ENCODE data around the gene PWWP2B. TPM values are rescaled to one million over a fixed set of nuclear protein-coding genes. Genes with fewer than 3 reads are reported as not detected.

PWWP2B gene
- total RNA-seq, 1 donor from 2014 or later, result 7.6 TPM

GRCh38 chr10:132403511-132404168 is 6.6 kb downstream of the PWWP2B start:
- no peak overlapping the region for H3K27ac Mint-ChIP-seq (ENCODE audit: unreplicated experiment)
- peaks cover 5% of the 10 kb centered on the region for H3K4me1 Mint-ChIP-seq (ENCODE audit: unreplicated experiment)
- no peak for TF ChIP-seq CTCF (IDR thresholded peaks at IDR 0.05; ENCODE audit: unreplicated experiment)

GRCh38 chr10:132404169-132404880 is 7.3 kb downstream of the PWWP2B start:
- no peaks in the 10 kb centered on the region for H3K9me3 Mint-ChIP-seq (ENCODE audit: unreplicated experiment)
- H3K27ac Mint-ChIP-seq (ENCODE audit: unreplicated experiment), result no peak overlapping the region
- H3K4me1 Mint-ChIP-seq (ENCODE audit: unreplicated experiment), result peaks cover 5% of the 10 kb centered on the region
- no peak overlapping the region for H3K4me3 Mint-ChIP-seq (ENCODE audit: unreplicated experiment)
- TF ChIP-seq CTCF (IDR thresholded peaks at IDR 0.05; ENCODE audit: unreplicated experiment), result no peak
- no peak for DNase-seq (ENCODE audit: low spot score)
- peaks cover 12% of the 10 kb centered on the region for H3K27me3 Mint-ChIP-seq (ENCODE audit: unreplicated experiment)
- H3K36me3 Mint-ChIP-seq (ENCODE audit: low read depth, unreplicated experiment), result peaks cover 4% of the 10 kb centered on the region

More at GRCh38 chr10:132403511-132404168, 6.6 kb downstream of the PWWP2B start:
- Mint-ChIP-seq H3K36me3 (ENCODE audit: low read depth, unreplicated experiment) (peaks cover 4% of the 10 kb centered on the region), H3K4me3 (ENCODE audit: unreplicated experiment) (no peak overlapping the region), H3K27me3 (ENCODE audit: unreplicated experiment) (peaks cover 12% of the 10 kb centered on the region), H3K9me3 (ENCODE audit: unreplicated experiment) (no peaks in the 10 kb centered on the region)
- DNase-seq (ENCODE audit: low spot score), result no peak

GRCh38 chr10:132404911-132405462 is 8.0 kb downstream of the PWWP2B start:
- Mint-ChIP-seq H3K27me3 (ENCODE audit: unreplicated experiment) (peaks cover 14% of the 10 kb centered on the region), H3K4me3 (ENCODE audit: unreplicated experiment) (no peak overlapping the region), H3K36me3 (ENCODE audit: low read depth, unreplicated experiment) (peaks cover 4% of the 10 kb centered on the region), H3K9me3 (ENCODE audit: unreplicated experiment) (no peaks in the 10 kb centered on the region), H3K4me1 (ENCODE audit: unreplicated experiment) (peaks cover 9% of the 10 kb centered on the region), H3K27ac (ENCODE audit: unreplicated experiment) (no peak overlapping the region)
- DNase-seq (ENCODE audit: low spot score), result peak; percentile 53
- no peak for TF ChIP-seq CTCF (IDR thresholded peaks at IDR 0.05; ENCODE audit: unreplicated experiment)

GRCh38 chr10:132405463-132405991 is 8.5 kb downstream of the PWWP2B start:
- Mint-ChIP-seq H3K4me1 (ENCODE audit: unreplicated experiment) (peaks cover 12% of the 10 kb centered on the region), H3K27ac (ENCODE audit: unreplicated experiment) (peak overlapping the region; percentile 68)
- no peak for TF ChIP-seq CTCF (IDR thresholded peaks at IDR 0.05; ENCODE audit: unreplicated experiment)

More at GRCh38 chr10:132405463-132405991, 8.5 kb downstream of the PWWP2B start:
- Mint-ChIP-seq H3K36me3 (ENCODE audit: low read depth, unreplicated experiment) (peaks cover 4% of the 10 kb centered on the region), H3K27me3 (ENCODE audit: unreplicated experiment) (peaks cover 18% of the 10 kb centered on the region), H3K9me3 (ENCODE audit: unreplicated experiment) (no peaks in the 10 kb centered on the region), H3K4me3 (ENCODE audit: unreplicated experiment) (peak overlapping the region; percentile 74)
- no peak for DNase-seq (ENCODE audit: low spot score)
